ENCODE data around the gene FAM13B. TPM values are rescaled to one million over a fixed set of nuclear protein-coding genes. Genes with fewer than 3 reads are reported as not detected.

FAM13B gene
- total and polyA plus RNA-seq, 2 of the 8 experiments (the other 6 are each of a cell fraction or from before 2014, with no cell fraction given) = 6.4 to 17.0 TPM

- TF ChIP-seq CHD1 (IDR thresholded peaks at IDR 0.05; ENCODE audit: low read depth, low read length) (no peak), GTF2F1 (IDR thresholded peaks at IDR 0.05; ENCODE audit: borderline replicate concordance, low read depth, low read length) (no peak), SIN3A (conservative IDR thresholded peaks at IDR 0.05 in 1 of 2, IDR thresholded peaks at IDR 0.05 in 1 of 2; ENCODE audit: low read depth in 1 of 2, low read length in 2 of 2) (no peak), KDM4A (IDR thresholded peaks at IDR 0.05; ENCODE audit: low read depth, low read length, severe bottlenecking) (no peak), SP2 (IDR thresholded peaks at IDR 0.05; ENCODE audit: low read length) (no peak), TBP (IDR thresholded peaks at IDR 0.05; ENCODE audit: low read depth, low read length) (no peak), FOSL1 (IDR thresholded peaks at IDR 0.05; ENCODE audit: insufficient read depth, low read depth, low read length) (no peak), CBX5 (IDR thresholded peaks at IDR 0.05; ENCODE audit: low read depth, low read length) (no peak), JUND (IDR thresholded peaks at IDR 0.05; ENCODE audit: low read length) (no peak), CHD7 (IDR thresholded peaks at IDR 0.05; ENCODE audit: insufficient replicate concordance, low read length) (no peak)
Measured at GRCh38 chr5:138037907-138038633, 5.2 kb upstream of the FAM13B start (continued).

Data from H1 (cell line).